ENCODE measurements around the gene AQP12B.

Gene AQP12B

DNA sequence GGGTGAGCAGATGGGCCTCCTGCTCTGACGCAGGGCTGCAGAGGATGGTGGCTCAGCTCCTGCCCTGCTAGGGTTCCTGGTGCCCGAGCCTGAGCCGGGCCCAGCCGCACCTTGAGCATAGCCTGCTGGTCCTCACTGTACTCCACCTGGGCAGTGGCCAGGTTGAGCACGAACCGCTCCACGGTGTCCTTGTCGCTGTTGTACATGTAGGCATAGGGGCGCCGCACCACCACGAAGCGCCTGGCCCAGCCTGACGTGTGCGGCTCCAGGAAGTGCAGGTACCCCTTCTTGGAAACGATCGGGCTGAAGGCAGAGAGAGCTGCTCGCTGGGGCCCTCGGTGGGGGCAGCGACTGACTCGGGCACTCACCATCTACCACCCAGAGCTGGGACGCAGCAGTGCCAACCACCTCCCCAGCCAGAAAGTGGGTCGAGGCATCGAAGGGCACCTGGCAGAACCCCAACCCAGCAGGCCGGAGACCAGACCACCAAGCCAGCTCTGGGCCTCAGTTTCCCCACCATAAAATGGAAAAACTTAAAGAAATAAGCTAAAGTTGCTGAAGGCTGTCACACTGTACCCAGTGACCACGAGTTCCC lies 36.3 kb upstream of the AQP12B start:
- TF ChIP-seq CTCF (IDR thresholded peaks at IDR 0.05; ENCODE audit: low read depth, low read length): no peak
- H3K4me3 ChIP-seq (replicated peaks in 1 of 2; ENCODE audit: low read depth in 2 of 2, low read length in 2 of 2): no peak overlapping the region

DNA sequence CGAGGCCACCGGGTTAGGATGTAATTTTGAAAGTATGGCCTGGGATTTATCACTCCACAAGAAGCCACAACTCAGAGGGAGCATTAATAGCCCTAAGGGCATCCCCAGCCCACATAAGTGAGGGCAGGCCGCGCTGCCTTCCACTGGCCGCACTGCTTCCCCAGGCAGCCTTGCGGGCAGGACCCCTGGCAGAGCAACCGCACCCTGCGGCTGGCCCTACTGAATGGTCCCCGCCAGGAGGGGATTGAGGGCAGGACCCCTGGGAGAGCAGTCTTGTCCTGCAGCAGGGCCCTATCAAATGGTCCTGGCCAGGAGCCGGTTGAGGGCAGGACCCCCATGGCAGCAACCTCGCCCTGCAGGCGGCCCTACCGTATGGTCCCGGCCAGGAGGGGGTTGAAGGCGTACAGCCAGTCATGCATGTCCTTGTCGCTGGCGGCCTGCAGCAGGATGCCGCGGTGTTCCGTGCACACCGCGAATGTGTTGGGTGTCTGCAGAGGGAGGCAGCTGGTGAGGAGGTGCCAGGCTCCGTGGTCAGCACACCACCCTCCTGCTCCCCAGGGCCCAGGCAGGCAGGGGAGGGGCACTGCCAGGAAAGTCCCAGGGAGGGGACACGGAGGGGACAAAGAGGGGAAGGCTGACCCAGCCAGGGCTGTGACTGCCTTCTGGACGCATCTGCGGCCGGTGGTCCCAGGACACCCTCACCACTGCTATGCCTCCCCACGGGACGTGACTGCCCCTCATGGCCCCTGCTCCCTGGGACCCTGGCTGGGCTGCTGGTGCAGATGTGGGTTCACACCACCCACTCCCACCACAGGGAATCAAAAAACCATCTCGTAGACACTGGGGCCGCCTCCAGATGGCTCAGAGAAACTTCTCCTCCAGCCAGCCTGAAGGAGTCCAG lies 35.2 kb upstream of the AQP12B start:
- TF ChIP-seq CTCF (IDR thresholded peaks at IDR 0.05; ENCODE audit: low read depth, low read length): no peak
- no peak for DNase-seq (ENCODE audit: low read depth in 2 of 2)
- no peak overlapping the region for H3K4me3 ChIP-seq (replicated peaks in 1 of 2; ENCODE audit: low read depth in 2 of 2, low read length in 2 of 2)

More for the DNA sequence above, 36.3 kb upstream of the AQP12B start:
- DNase-seq (ENCODE audit: low read depth in 2 of 2): no peak

DNA sequence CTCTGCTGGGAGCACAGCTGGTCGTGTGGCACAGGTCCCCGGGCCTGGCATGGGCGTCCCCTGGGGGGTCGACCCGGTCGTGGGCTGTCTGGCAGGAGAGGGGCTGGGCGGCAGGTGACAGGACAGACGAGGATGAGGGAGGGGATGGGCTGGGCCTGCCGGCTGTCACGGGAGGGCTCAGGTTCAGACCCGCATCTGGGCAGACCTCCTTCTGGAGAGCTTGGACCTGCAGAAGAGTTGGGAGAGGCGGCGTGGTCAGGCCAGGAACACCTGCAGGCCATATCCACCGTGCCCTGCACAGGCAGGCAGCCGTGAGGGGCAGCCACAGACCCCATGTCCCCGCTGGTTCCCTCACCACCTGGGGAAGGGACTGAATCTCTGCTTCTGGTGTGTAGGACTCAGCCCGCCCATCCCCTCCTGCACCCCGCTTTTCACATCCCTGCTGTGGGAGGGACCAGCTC lies 34.5 kb upstream of the AQP12B start:
- TF ChIP-seq CTCF (IDR thresholded peaks at IDR 0.05; ENCODE audit: low read depth, low read length): no peak

GRCh38 chr2:240716130-240716798 lies 33.6 kb upstream of the AQP12B start:
- no peak for TF ChIP-seq CTCF (IDR thresholded peaks at IDR 0.05; ENCODE audit: low read depth, low read length)
- no peak for DNase-seq (ENCODE audit: low read depth in 2 of 2)

More for the DNA sequence above, 34.5 kb upstream of the AQP12B start:
- H3K4me3 ChIP-seq (replicated peaks in 1 of 2; ENCODE audit: low read depth in 2 of 2, low read length in 2 of 2): no peak overlapping the region
- DNase-seq (ENCODE audit: low read depth in 2 of 2): no peak

DNA sequence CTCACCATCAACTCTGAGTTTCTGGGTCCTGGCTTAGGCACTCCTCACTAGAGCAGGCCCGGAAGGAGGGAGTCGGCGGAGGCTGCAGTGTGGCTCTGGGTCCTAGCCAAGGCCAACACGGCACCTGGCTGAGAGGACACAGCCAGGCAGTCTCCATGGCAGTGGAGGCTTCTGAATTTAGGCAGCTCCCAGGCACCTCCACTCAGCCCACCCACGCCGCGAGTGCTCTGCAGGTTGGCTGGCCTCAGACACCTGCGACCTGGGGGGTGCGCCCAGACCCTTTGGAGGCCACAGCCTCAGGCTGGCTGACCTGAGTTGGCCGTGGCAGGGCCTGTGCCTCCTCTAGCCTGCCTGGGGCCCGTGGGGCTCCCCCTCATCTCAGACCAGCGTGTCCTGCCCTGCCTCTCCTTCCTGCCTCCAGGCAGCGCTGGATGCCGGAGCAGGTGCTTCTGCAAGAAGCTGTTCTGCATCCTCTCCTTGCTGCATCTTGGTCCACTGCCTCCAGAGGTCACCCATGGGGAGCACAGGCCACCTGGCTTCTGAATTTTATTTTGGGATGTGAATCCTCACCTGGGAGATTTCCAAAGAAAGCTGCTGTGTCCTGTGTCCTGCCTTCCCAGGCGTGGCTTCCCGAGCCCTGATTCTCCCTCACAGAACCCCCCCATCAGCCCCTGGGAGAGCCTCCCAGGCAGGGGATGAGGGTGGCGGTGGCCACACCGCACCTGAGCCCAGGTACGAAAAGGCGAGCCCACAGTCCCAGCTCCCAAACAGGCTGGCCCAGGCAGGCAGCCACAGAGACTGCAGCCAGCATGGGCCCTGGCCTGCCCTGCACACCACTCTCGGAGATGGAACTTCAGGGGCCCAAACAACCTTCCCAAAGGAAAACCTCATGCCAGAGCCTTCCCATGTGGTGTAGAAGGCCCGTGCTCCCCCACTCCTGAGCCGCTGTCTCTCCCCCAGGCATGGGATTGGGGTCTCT lies 32.4 kb upstream of the AQP12B start:
- TF ChIP-seq CTCF (IDR thresholded peaks at IDR 0.05; ENCODE audit: low read depth, low read length): no peak
- no peak for DNase-seq (ENCODE audit: low read depth in 2 of 2)
- H3K4me3 ChIP-seq (replicated peaks in 1 of 2; ENCODE audit: low read depth in 2 of 2, low read length in 2 of 2): no peak overlapping the region

More at GRCh38 chr2:240716130-240716798, 33.6 kb upstream of the AQP12B start:
- no peak overlapping the region for H3K4me3 ChIP-seq (replicated peaks in 1 of 2; ENCODE audit: low read depth in 2 of 2, low read length in 2 of 2)

Data from cardiac fibroblast (primary cell).